Vagina (tissue), 2 donors: ENCODE results near the gene SH2D7. TPM values are rescaled to one million over a fixed set of nuclear protein-coding genes. Genes with fewer than 3 reads are reported as not detected.

Experiments used
- DNase-seq, 2 donors: peaks; one replicate each; pipeline ENCODE4 v3.0.0-alpha.2; 2017; ENCODE audit errors: extremely low spot score in 2 of 2
- H3K27ac ChIP-seq: fragments of 200-600 bp; sonication (generic); one replicate; pipeline ENCODE4 v1.5.1; 2019
- H3K27me3 ChIP-seq: fragments of 200-600 bp; sonication (generic); one replicate; pipeline ENCODE4 v1.5.1; 2019
- H3K36me3 ChIP-seq, 2 donors: fragments of 200-600 bp; sonication (generic); one replicate each; pipeline ENCODE4 v1.5.1; 2017 to 2019
- H3K4me1 ChIP-seq: fragments of 200-600 bp; sonication (generic); one replicate; pipeline ENCODE4 v1.5.1; 2019
- H3K4me3 ChIP-seq, 2 donors: fragments of 200-600 bp; sonication (generic); 1 replicate in 1 of 2; 2 replicates in 1 of 2; pipeline ENCODE4 v1.5.1; 2016 to 2019
- H3K9me3 ChIP-seq: fragments of 200-600 bp; sonication (generic); one replicate; pipeline ENCODE4 v1.5.1; 2019
- CTCF ChIP-seq, 3 experiments: fragments of 450-650 bp in 2 of 3; fragments of 200-600 bp in 1 of 3; sonication (generic) in 1 of 3; IDR thresholded peaks; one replicate each; pipeline ENCODE4 v1.5.1; 2017 to 2019; ENCODE audit warnings: antibody characterized with exemption in 3 of 3, mild to moderate bottlenecking in 2 of 3, moderate library complexity in 2 of 3
- POLR2A ChIP-seq, 2 donors: fragments of 450-650 bp; IDR thresholded peaks; one replicate each; pipeline ENCODE4 v1.6.1; 2017; ENCODE audit warnings: antibody characterized with exemption in 2 of 2, mild to moderate bottlenecking in 2 of 2, moderate library complexity in 2 of 2
- POLR2AphosphoS5 ChIP-seq, 2 donors: sonication (generic); formaldehyde crosslinking; IDR thresholded peaks; one replicate each; pipeline ENCODE4 v1.9.0; 2017; ENCODE audit warnings: antibody characterized with exemption in 2 of 2, mild to moderate bottlenecking in 2 of 2, low read depth in 1 of 2; ENCODE audit not compliant: insufficient read depth in 1 of 2
- intact Hi-C: fragments of 100-400 bp; cut with DNase I; formaldehyde crosslinking; loops from one replicate; pipeline ENCODE4 v1.15.1; 2023
- total RNA-seq: library from RNA; depleted of rRNA; stranded (reverse); fragments of >200 nt; gene quantifications from one replicate; pipeline ENCODE4 v1.2.3, GENCODE V29; 2016

The SH2D7 gene
- total RNA-seq, 1 donor from 2014 or later: not detected

GRCh38 chr15:78064544-78064943 lies 27.8 kb upstream of the SH2D7 start:
- intact Hi-C loops: no loop called here
- H3K4me1 ChIP-seq: peaks cover 98% of the 10 kb centered on the region
- peak overlapping the region in 1 of 2 donors; percentile 3 for H3K4me3 ChIP-seq
- H3K9me3 ChIP-seq: no peaks in the 10 kb centered on the region
- H3K27me3 ChIP-seq: no peaks in the 10 kb centered on the region
- TF ChIP-seq CTCF (IDR thresholded peaks at IDR 0.05) (no peak), POLR2A (IDR thresholded peaks at IDR 0.05) (no peak), POLR2AphosphoS5 (IDR thresholded peaks at IDR 0.05; ENCODE audit: insufficient read depth in 1 of 2, low read depth in 1 of 2) (no peak)
- DNase-seq: no peak
- H3K27ac ChIP-seq: peak overlapping the region; percentile 87
- no peaks in the 10 kb centered on the region for H3K36me3 ChIP-seq

- intact Hi-C loops: no loop called here
- no peaks in the 10 kb centered on the region for H3K27me3 ChIP-seq
- H3K4me3 ChIP-seq: peak overlapping the region in 1 of 2 donors; percentile 3
Observed at GRCh38 chr15:78065284-78065872, 27.0 kb upstream of the SH2D7 start.

GRCh38 chr15:78065973-78066946 lies 26.1 kb upstream of the SH2D7 start:
- no peaks in the 10 kb centered on the region for H3K9me3 ChIP-seq
- no peak overlapping the region for H3K4me3 ChIP-seq
- no peak for DNase-seq
- H3K27ac ChIP-seq: peak overlapping the region; percentile 87
- peaks cover 98% of the 10 kb centered on the region for H3K4me1 ChIP-seq
- TF ChIP-seq POLR2A (IDR thresholded peaks at IDR 0.05) (no peak), CTCF (IDR thresholded peaks at IDR 0.05) (no peak), POLR2AphosphoS5 (IDR thresholded peaks at IDR 0.05; ENCODE audit: insufficient read depth in 1 of 2, low read depth in 1 of 2) (no peak)
- H3K36me3 ChIP-seq: no peaks in the 10 kb centered on the region
- intact Hi-C loops: no loop called here
- no peaks in the 10 kb centered on the region for H3K27me3 ChIP-seq

More at GRCh38 chr15:78065284-78065872, 27.0 kb upstream of the SH2D7 start:
- peak in 1 of 2 donors; percentile 98 for DNase-seq
- no peaks in the 10 kb centered on the region for H3K36me3 ChIP-seq
- H3K9me3 ChIP-seq: no peaks in the 10 kb centered on the region
- no peak for TF ChIP-seq CTCF (IDR thresholded peaks at IDR 0.05)
- peak; percentile 47 to 49 for TF ChIP-seq POLR2AphosphoS5 (IDR thresholded peaks at IDR 0.05; ENCODE audit: insufficient read depth in 1 of 2, low read depth in 1 of 2)
- H3K27ac ChIP-seq: peak overlapping the region; percentile 87
- H3K4me1 ChIP-seq: peaks cover 98% of the 10 kb centered on the region

- no peak for DNase-seq
- Histone ChIP-seq H3K36me3 (no peaks in the 10 kb centered on the region), H3K27ac (peak overlapping the region; percentile 87), H3K4me1 (peaks cover 97% of the 10 kb centered on the region), H3K27me3 (no peaks in the 10 kb centered on the region), H3K4me3 (no peak overlapping the region), H3K9me3 (no peaks in the 10 kb centered on the region)
- intact Hi-C loops: no loop called here
- TF ChIP-seq POLR2A (IDR thresholded peaks at IDR 0.05) (no peak), POLR2AphosphoS5 (IDR thresholded peaks at IDR 0.05; ENCODE audit: insufficient read depth in 1 of 2, low read depth in 1 of 2) (no peak), CTCF (IDR thresholded peaks at IDR 0.05) (no peak)
Observed at GRCh38 chr15:78067328-78068228, 24.8 kb upstream of the SH2D7 start.
